ENCODE data around the gene LTB4R2.

LTB4R2 gene

DNA sequence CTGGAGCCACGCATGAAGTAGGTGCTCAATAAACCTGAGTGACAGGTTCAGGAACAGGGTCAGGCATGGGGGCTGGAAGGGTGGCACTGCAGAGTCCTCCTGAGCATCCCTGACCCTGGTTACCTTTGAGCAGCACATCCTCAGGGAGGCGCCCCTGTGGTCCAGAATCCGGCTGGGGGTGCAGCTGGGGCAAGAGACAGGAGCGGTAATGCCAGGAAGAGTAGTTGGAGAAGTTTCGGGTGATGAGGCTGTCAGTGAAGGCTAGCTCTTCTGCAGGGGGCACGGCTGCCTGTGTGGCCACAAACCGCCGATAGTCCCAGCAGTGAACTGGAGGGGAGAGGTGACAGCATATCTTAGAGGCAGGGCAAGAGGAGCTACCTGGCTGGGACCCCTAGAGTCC lies 40.6 kb upstream of the LTB4R2 start:
- Histone ChIP-seq H3K4me3 (ENCODE audit: low read depth, low read length) (no peak overlapping the region), H3K9ac (ENCODE audit: low read depth, low read length) (no peak overlapping the region), H3K27me3 (ENCODE audit: control insufficient read depth, insufficient read depth, low read length) (no peaks in the 10 kb centered on the region), H3K36me3 (ENCODE audit: control insufficient read depth, insufficient read depth, low read length) (peaks cover 20% of the 10 kb centered on the region), H3K9me3 (ENCODE audit: control insufficient read depth, insufficient read depth, low read length) (no peaks in the 10 kb centered on the region), H3K4me1 (ENCODE audit: control insufficient read depth, insufficient read depth, low read length) (peaks cover 3% of the 10 kb centered on the region)

GRCh38 chr14:24269910-24270536 lies 39.9 kb upstream of the LTB4R2 start:
- H3K9ac ChIP-seq (ENCODE audit: low read depth, low read length), result no peak overlapping the region

DNA sequence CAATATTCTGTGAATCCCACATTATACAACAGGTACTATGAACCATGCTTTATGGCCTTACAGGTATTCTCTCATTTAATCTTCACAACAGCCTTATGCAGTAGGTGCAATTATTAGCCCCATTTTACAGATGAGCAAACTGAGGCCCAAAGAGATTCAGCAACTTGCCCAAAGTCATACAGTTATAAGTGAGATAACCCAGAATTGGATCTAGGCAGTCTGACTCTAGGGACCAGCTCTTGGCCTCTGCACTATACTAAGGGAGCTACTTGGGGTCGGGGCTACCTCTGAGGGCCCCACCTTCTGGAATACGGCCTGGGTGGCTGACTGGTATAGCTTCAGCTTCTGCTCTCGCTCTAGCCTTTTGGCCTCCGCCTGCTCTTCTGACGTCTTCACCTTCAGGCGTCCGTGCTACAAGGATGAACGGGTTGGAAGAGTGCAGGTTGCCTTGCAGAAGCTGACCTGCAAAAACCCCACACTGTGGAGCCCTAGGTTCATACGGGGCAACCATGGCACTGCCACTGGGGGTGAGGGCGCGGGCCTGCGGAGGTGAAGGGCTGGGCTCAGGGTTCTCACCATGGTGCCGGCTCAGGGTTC lies 39.3 kb upstream of the LTB4R2 start:
- H3K9me3 ChIP-seq (ENCODE audit: control insufficient read depth, insufficient read depth, low read length), result no peaks in the 10 kb centered on the region
- peaks cover 14% of the 10 kb centered on the region for H3K36me3 ChIP-seq (ENCODE audit: control insufficient read depth, insufficient read depth, low read length)
- peaks cover 3% of the 10 kb centered on the region for H3K4me1 ChIP-seq (ENCODE audit: control insufficient read depth, insufficient read depth, low read length)
- H3K9ac ChIP-seq (ENCODE audit: low read depth, low read length), result no peak overlapping the region
- peak overlapping the region; percentile 73 for H3K4me3 ChIP-seq (ENCODE audit: low read depth, low read length)
- no peaks in the 10 kb centered on the region for H3K27me3 ChIP-seq (ENCODE audit: control insufficient read depth, insufficient read depth, low read length)

More at GRCh38 chr14:24269910-24270536, 39.9 kb upstream of the LTB4R2 start:
- no peak overlapping the region for H3K4me3 ChIP-seq (ENCODE audit: low read depth, low read length)
- H3K27me3 ChIP-seq (ENCODE audit: control insufficient read depth, insufficient read depth, low read length), result no peaks in the 10 kb centered on the region
- H3K36me3 ChIP-seq (ENCODE audit: control insufficient read depth, insufficient read depth, low read length), result peaks cover 16% of the 10 kb centered on the region
- H3K9me3 ChIP-seq (ENCODE audit: control insufficient read depth, insufficient read depth, low read length), result no peaks in the 10 kb centered on the region
- H3K4me1 ChIP-seq (ENCODE audit: control insufficient read depth, insufficient read depth, low read length), result peaks cover 3% of the 10 kb centered on the region

- peak within 1 kb of the TSS; percentile 73 for H3K4me3 ChIP-seq (ENCODE audit: low read depth, low read length)
- peaks cover 12% of the 10 kb centered on the region for H3K36me3 ChIP-seq (ENCODE audit: control insufficient read depth, insufficient read depth, low read length)
- no peaks in the 10 kb centered on the region for H3K9me3 ChIP-seq (ENCODE audit: control insufficient read depth, insufficient read depth, low read length)
- H3K27me3 ChIP-seq (ENCODE audit: control insufficient read depth, insufficient read depth, low read length), result no peaks in the 10 kb centered on the region
- peak within 1 kb of the TSS; percentile 90 for H3K9ac ChIP-seq (ENCODE audit: low read depth, low read length)
- peaks cover 3% of the 10 kb centered on the region for H3K4me1 ChIP-seq (ENCODE audit: control insufficient read depth, insufficient read depth, low read length)
Measured at GRCh38 chr14:24271134-24271833, 38.7 kb upstream of the LTB4R2 start, which contains the start of gene RABGGTA. Gene RABGGTA, minus strand, starts transcription at chr14:24271597. Its CDS starts 482 bp downstream, at chr14:24271115.

DNA sequence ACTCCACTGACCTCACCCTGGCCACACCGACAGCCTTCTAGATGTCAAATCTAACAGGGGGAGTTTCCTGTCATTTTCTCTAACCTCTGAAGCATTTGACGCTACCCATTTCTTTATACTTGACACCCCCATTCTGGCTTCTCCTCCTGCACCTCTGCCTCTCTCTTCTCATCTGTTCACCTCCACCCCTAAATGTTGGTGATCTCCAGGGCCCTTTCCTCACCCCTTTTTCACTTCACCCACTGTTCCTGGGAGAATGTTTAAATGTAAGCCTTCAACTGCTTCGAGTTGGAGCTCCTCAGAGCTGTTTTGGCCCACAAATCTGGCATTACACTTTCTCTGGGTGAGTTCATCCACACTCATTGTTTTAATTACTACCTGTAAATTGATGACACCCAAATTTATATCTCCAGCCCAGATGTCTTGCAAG lies 38.1 kb upstream of the LTB4R2 start:
- peaks cover 7% of the 10 kb centered on the region for H3K36me3 ChIP-seq (ENCODE audit: control insufficient read depth, insufficient read depth, low read length)
- H3K9ac ChIP-seq (ENCODE audit: low read depth, low read length), result no peak overlapping the region
- H3K9me3 ChIP-seq (ENCODE audit: control insufficient read depth, insufficient read depth, low read length), result no peaks in the 10 kb centered on the region
- H3K4me1 ChIP-seq (ENCODE audit: control insufficient read depth, insufficient read depth, low read length), result peaks cover 3% of the 10 kb centered on the region
- H3K27me3 ChIP-seq (ENCODE audit: control insufficient read depth, insufficient read depth, low read length), result no peaks in the 10 kb centered on the region
- peak overlapping the region; percentile 73 for H3K4me3 ChIP-seq (ENCODE audit: low read depth, low read length)

DNA sequence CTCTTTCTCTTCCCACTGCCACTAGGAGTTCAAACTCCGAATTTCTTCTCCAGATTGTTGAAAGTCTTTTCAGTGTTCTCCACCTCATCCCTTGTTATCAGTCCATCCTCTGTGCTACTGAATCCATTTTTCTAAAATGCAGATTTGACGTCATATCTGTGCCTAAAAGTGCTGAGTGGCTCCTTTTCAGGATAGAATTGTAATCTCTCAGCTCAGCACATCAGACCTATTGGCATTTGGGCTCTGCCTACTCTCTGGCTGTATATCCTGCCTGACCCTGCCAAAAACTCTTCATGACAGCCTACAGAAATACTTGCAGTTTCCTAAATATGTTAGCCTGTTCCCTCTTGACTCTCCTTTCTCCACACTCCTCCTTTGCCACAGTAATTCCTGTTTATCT lies 37.5 kb upstream of the LTB4R2 start:
- no peaks in the 10 kb centered on the region for H3K9me3 ChIP-seq (ENCODE audit: control insufficient read depth, insufficient read depth, low read length)
- no peaks in the 10 kb centered on the region for H3K27me3 ChIP-seq (ENCODE audit: control insufficient read depth, insufficient read depth, low read length)
- peaks cover 6% of the 10 kb centered on the region for H3K36me3 ChIP-seq (ENCODE audit: control insufficient read depth, insufficient read depth, low read length)
- H3K9ac ChIP-seq (ENCODE audit: low read depth, low read length), result no peak overlapping the region
- peaks cover 3% of the 10 kb centered on the region for H3K4me1 ChIP-seq (ENCODE audit: control insufficient read depth, insufficient read depth, low read length)
- no peak overlapping the region for H3K4me3 ChIP-seq (ENCODE audit: low read depth, low read length)

- H3K27me3 ChIP-seq (ENCODE audit: control insufficient read depth, insufficient read depth, low read length), result no peaks in the 10 kb centered on the region
- H3K9ac ChIP-seq (ENCODE audit: low read depth, low read length), result no peak overlapping the region
- H3K4me3 ChIP-seq (ENCODE audit: low read depth, low read length), result no peak overlapping the region
- no peaks in the 10 kb centered on the region for H3K9me3 ChIP-seq (ENCODE audit: control insufficient read depth, insufficient read depth, low read length)
- peaks cover 5% of the 10 kb centered on the region for H3K36me3 ChIP-seq (ENCODE audit: control insufficient read depth, insufficient read depth, low read length)
- H3K4me1 ChIP-seq (ENCODE audit: control insufficient read depth, insufficient read depth, low read length), result peaks cover 3% of the 10 kb centered on the region
Measured at GRCh38 chr14:24273422-24273998, 36.4 kb upstream of the LTB4R2 start.

DNA sequence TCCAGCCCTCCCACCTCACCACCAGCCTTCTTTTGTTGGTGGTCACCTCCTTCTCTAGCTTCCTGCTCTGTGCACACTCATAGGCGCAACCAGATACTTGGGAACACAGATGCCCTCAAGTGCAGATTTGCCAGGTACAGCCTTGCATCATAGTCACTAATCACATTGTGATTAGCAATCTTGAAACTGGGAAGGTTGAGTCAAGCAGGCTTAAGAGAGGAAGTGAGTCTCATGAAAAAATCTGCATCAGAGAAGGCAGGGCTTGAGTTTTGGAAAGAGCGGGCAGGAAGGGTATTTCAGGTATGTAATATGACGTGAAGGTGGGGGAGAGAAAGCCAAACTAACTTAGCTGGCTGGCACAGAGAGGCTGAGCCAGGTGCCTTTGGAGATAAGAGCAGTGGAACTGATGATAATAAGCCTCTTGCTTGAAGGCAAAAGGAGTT lies 35.8 kb upstream of the LTB4R2 start:
- Histone ChIP-seq H3K27me3 (ENCODE audit: control insufficient read depth, insufficient read depth, low read length) (no peaks in the 10 kb centered on the region), H3K36me3 (ENCODE audit: control insufficient read depth, insufficient read depth, low read length) (no peaks in the 10 kb centered on the region), H3K4me1 (ENCODE audit: control insufficient read depth, insufficient read depth, low read length) (peaks cover 3% of the 10 kb centered on the region), H3K9me3 (ENCODE audit: control insufficient read depth, insufficient read depth, low read length) (no peaks in the 10 kb centered on the region), H3K4me3 (ENCODE audit: low read depth, low read length) (no peak overlapping the region), H3K9ac (ENCODE audit: low read depth, low read length) (peak overlapping the region; percentile 26)

GRCh38 chr14:24277071-24277470 lies 32.9 kb upstream of the LTB4R2 start:
- Histone ChIP-seq H3K27me3 (ENCODE audit: control insufficient read depth, insufficient read depth, low read length) (no peaks in the 10 kb centered on the region), H3K4me1 (ENCODE audit: control insufficient read depth, insufficient read depth, low read length) (no peaks in the 10 kb centered on the region), H3K9ac (ENCODE audit: low read depth, low read length) (no peak overlapping the region), H3K4me3 (ENCODE audit: low read depth, low read length) (no peak overlapping the region), H3K36me3 (ENCODE audit: control insufficient read depth, insufficient read depth, low read length) (no peaks in the 10 kb centered on the region), H3K9me3 (ENCODE audit: control insufficient read depth, insufficient read depth, low read length) (no peaks in the 10 kb centered on the region)

DNA sequence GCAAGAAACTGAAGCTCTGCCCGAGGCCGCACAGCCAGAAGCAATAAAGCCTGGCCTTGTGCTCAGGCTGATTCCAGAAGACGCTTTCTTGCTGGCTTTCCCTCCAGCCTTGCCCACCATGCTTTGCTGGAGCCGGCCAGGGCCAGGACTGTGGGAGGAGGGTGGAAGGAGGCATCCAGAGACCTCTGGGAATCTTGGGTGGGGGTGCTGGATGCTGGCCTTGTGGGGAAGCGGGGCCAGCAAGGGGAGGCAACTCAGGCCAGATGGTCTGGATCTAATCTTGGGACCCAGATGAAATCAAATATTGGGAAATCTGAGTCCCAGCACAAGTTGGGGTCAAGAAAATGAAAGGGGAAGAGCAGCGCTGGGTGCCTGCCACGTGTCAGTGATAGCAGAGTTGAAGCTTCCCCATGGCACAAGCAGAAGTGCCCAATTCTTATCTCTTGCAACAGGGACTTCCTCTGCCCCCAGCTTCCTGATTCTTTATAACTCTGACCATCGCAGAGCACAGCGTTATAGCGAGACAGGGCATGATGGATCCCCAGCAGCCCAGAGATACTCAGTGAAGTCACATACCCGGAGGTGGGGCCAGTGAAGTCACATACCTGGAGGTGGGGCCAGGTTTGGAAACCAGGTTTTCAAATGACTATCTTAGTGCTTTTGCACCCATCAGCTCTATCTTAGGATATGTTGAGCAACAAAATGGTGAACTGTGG lies 32.2 kb upstream of the LTB4R2 start:
- no peaks in the 10 kb centered on the region for H3K9me3 ChIP-seq (ENCODE audit: control insufficient read depth, insufficient read depth, low read length)
- no peak overlapping the region for H3K4me3 ChIP-seq (ENCODE audit: low read depth, low read length)
- no peaks in the 10 kb centered on the region for H3K27me3 ChIP-seq (ENCODE audit: control insufficient read depth, insufficient read depth, low read length)
- no peaks in the 10 kb centered on the region for H3K36me3 ChIP-seq (ENCODE audit: control insufficient read depth, insufficient read depth, low read length)
- no peak overlapping the region for H3K9ac ChIP-seq (ENCODE audit: low read depth, low read length)
- no peaks in the 10 kb centered on the region for H3K4me1 ChIP-seq (ENCODE audit: control insufficient read depth, insufficient read depth, low read length)

- Histone ChIP-seq H3K9me3 (ENCODE audit: control insufficient read depth, insufficient read depth, low read length) (no peaks in the 10 kb centered on the region), H3K4me3 (ENCODE audit: low read depth, low read length) (no peak overlapping the region), H3K27me3 (ENCODE audit: control insufficient read depth, insufficient read depth, low read length) (no peaks in the 10 kb centered on the region), H3K4me1 (ENCODE audit: control insufficient read depth, insufficient read depth, low read length) (no peaks in the 10 kb centered on the region), H3K9ac (ENCODE audit: low read depth, low read length) (no peak overlapping the region), H3K36me3 (ENCODE audit: control insufficient read depth, insufficient read depth, low read length) (no peaks in the 10 kb centered on the region)
Measured at GRCh38 chr14:24278424-24278823, 31.5 kb upstream of the LTB4R2 start.

Measured in iPS-15b (cell line).